ENCODE data around the gene USP43.
A peak's percentile ranks its signal among the peaks of the same experiment; 100 is the strongest.

The USP43 gene

DNA sequence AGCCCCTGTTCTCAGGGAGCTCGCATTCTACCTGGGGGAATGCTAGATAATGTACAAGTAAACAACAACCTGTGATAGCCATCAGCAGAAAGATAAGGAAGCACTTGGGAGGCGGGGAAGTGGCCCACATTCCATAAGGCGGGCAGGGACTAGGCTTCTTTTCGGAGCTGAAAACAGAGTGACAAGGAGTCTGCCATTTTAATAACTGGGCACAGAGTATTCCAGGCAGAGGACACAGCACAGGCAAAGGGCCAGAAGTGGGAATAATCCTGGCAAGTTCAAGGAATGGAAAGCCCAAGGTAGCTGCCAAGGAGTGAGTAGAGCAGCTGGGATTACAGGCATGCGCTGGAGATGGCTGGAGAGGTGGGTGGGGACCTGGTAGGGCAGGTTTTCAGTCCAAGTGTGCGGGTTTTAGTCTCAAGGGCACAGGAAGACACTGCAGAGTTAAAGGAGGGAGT is 24.3 kb downstream of the USP43 start:
- H3K27ac ChIP-seq, result peak overlapping the region; percentile 61
- TF ChIP-seq, protein P1, sequence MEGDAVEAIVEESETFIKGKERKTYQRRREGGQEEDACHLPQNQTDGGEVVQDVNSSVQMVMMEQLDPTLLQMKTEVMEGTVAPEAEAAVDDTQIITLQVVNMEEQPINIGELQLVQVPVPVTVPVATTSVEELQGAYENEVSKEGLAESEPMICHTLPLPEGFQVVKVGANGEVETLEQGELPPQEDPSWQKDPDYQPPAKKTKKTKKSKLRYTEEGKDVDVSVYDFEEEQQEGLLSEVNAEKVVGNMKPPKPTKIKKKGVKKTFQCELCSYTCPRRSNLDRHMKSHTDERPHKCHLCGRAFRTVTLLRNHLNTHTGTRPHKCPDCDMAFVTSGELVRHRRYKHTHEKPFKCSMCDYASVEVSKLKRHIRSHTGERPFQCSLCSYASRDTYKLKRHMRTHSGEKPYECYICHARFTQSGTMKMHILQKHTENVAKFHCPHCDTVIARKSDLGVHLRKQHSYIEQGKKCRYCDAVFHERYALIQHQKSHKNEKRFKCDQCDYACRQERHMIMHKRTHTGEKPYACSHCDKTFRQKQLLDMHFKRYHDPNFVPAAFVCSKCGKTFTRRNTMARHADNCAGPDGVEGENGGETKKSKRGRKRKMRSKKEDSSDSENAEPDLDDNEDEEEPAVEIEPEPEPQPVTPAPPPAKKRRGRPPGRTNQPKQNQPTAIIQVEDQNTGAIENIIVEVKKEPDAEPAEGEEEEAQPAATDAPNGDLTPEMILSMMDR (conservative IDR thresholded peaks at IDR 0.05), result no peak

DNA sequence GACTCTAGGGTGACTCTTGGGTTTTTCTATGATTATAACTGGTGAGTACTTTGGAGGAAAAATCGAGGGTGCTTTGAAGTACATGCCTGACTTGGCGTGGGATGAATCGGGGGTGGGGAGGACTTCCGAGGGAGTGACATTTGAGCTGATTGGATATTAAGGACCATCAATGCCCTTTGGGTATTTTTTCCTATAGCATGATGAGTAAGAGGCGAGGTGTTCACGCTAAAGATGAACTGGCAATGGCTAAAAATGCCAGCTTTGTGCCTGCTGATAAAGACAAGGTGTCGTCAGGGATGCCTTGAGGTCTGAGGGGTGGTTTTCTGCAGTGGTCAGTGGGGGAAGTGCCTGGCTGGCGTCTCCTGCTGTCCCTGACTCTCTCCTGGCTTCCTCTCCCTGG is 25.3 kb downstream of the USP43 start:
- H3K27ac ChIP-seq, result peak overlapping the region; percentile 61; the same call in 1 of the 2 replicates
- TF ChIP-seq, protein P1 (conservative IDR thresholded peaks at IDR 0.05), result no peak

GRCh38 chr17:9671559-9671958 is 26.2 kb downstream of the USP43 start:
- TF ChIP-seq, protein P1 (conservative IDR thresholded peaks at IDR 0.05), result no peak
- no peak overlapping the region for H3K27ac ChIP-seq

DNA sequence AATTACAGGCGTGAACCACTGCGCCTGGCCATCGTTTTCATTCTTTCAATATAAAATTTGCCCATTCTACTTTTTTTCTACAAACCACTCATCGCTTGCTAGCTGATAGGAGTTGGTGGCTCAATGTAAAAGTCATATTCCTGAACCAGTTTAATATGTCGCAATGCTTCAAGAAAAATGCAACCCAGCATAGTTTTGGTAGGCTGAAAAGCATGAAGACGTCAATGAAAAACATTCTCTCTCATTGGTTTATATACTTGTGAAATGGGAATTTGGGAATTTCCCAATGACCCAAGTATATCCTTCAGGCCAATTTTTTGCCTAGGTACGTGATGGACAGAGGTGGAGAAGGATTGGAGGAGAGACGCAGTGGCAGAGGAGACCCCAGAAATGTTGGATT is 26.9 kb downstream of the USP43 start:
- H3K27ac ChIP-seq, result no peak overlapping the region
- TF ChIP-seq, protein P1 (conservative IDR thresholded peaks at IDR 0.05), result no peak

GRCh38 chr17:9672691-9673090 is 27.4 kb downstream of the USP43 start:
- H3K27ac ChIP-seq, result no peak overlapping the region
- TF ChIP-seq, protein P1 (conservative IDR thresholded peaks at IDR 0.05), result no peak

GRCh38 chr17:9676084-9676483 is 30.8 kb downstream of the USP43 start:
- no peak overlapping the region for H3K27ac ChIP-seq
- TF ChIP-seq, protein P1 (conservative IDR thresholded peaks at IDR 0.05), result peak; percentile 71

DNA sequence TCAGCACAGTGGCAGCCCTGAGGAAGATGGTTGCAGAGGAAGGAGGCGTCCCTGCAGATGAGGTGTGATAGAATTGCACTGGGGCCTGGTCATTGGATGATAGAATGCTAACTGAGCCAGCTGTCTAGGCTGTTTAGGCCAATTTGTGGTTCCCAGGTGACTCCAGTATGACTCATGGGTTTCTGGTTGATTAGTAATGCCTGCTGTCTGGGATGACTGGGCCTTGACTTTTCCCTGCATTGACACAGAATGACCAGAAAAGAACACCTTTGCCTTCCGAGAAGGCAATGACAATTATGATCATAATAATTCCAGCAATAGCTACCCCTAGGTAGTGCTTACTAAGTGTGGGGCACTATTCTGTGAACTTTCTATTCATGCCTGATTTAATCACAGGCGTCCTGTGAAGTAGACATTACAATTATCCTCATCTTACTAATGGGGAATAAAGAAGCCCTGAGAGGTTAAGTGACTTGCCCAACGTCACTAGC is 31.5 kb downstream of the USP43 start:
- TF ChIP-seq, protein P1 (conservative IDR thresholded peaks at IDR 0.05), result no peak
- H3K27ac ChIP-seq, result no peak overlapping the region
